CD4-positive, alpha-beta T cell (primary cell): ENCODE measurements around the gene STAMBPL1. TPM values are rescaled to one million over a fixed set of nuclear protein-coding genes. Genes with fewer than 3 reads are reported as not detected.

Experiments
- ATAC-seq: fragments of 200-7000 bp; cut with Tn5 transposase; one replicate; pipeline ENCODE4 v1.10.0; 2022; ENCODE audit warnings: mild to moderate bottlenecking; ENCODE audit not compliant: poor library complexity
- CTCF ChIA-PET: fragments of 350-600 bp; sonication (Branson Sonifier 250); formaldehyde crosslinking; loops from one replicate; lab custom pipeline; 2021; ENCODE audit warnings: antibody characterized with exemption, inconsistent platforms; lab: Charles Lee
- POLR2A ChIA-PET: fragments of 350-600 bp; sonication (Branson Sonifier 250); formaldehyde crosslinking; loops from one replicate; lab custom pipeline; 2021; ENCODE audit warnings: antibody characterized with exemption, inconsistent platforms; lab: Charles Lee
- DNase-seq, 14 experiments: peaks; one replicate each; pipeline ENCODE4 v3.0.0-alpha.2; 2013 to 2020; ENCODE audit warnings: mixed read lengths in 2 of 14
- H3K27ac ChIP-seq, 2 donors: one replicate each; pipeline versions ENCODE4 v1.5.1 to v1.7.0; 2013; ENCODE audit warnings: low read length in 2 of 2, low read depth in 1 of 2, mild to moderate bottlenecking in 1 of 2
- H3K27me3 ChIP-seq, 2 experiments: 1 replicate in 1 of 2; 2 replicates in 1 of 2; pipeline versions ENCODE4 v1.6.1 to v1.7.0; 2013; ENCODE audit warnings: low read length in 2 of 2, control low read depth in 1 of 2, mild to moderate bottlenecking in 1 of 2, moderate library complexity in 1 of 2; ENCODE audit not compliant: insufficient read depth in 2 of 2, control insufficient read depth in 1 of 2
- H3K36me3 ChIP-seq: one replicate; pipeline ENCODE4 v1.6.1; 2013; ENCODE audit warnings: low read length, control low read depth; ENCODE audit not compliant: insufficient read depth
- H3K4me1 ChIP-seq: one replicate; pipeline ENCODE4 v1.6.1; 2013; ENCODE audit warnings: low read length, control low read depth; ENCODE audit not compliant: insufficient read depth
- H3K4me3 ChIP-seq: one replicate; pipeline ENCODE4 v1.5.1; 2013; ENCODE audit warnings: mild to moderate bottlenecking, low read length, moderate library complexity
- H3K9me3 ChIP-seq, 2 experiments: 1 replicate in 1 of 2; 2 replicates in 1 of 2; pipeline versions ENCODE4 v1.6.1 to v1.7.0; 2013; ENCODE audit warnings: low read length in 2 of 2, mild to moderate bottlenecking in 2 of 2, control low read depth in 1 of 2, moderate library complexity in 1 of 2; ENCODE audit not compliant: control insufficient read depth in 1 of 2, insufficient read depth in 1 of 2
- H3K27ac Mint-ChIP-seq: one replicate; pipeline ENCODE4 v1.8.0; 2020; ENCODE audit warnings: mixed read lengths
- H3K27me3 Mint-ChIP-seq: one replicate; pipeline ENCODE4 v1.8.0; 2021; ENCODE audit warnings: mixed read lengths
- H3K36me3 Mint-ChIP-seq: one replicate; pipeline ENCODE4 v1.8.0; 2021; ENCODE audit warnings: low read depth, mixed read lengths
- H3K4me1 Mint-ChIP-seq: one replicate; pipeline ENCODE4 v1.8.0; 2021; ENCODE audit warnings: low read depth, mixed read lengths
- H3K4me3 Mint-ChIP-seq: one replicate; pipeline ENCODE4 v1.8.0; 2020; ENCODE audit warnings: mild to moderate bottlenecking, mixed read lengths
- H3K9me3 Mint-ChIP-seq: one replicate; pipeline ENCODE4 v1.8.0; 2020; ENCODE audit warnings: mixed read lengths
- intact Hi-C, 2 experiments: fragments of 100-400 bp; cut with DNase I in 1 of 2; cut with micrococcal nuclease in 1 of 2; formaldehyde crosslinking; loops; one replicate each; pipeline versions ENCODE4 v1.15.1 to v1.9.0; 2023 to 2025; cut with DNase I, micrococcal nuclease
- total RNA-seq, 174 experiments: library from RNA in 2 of 174; stranded (reverse) in 2 of 174; gene quantifications; one replicate each; pipeline ENCODE4 v1.2.3 and lab custom pipeline; 2021 to 2026
- TF ChIP-seq, protein P1 (sequence below): fragments of 200-600 bp; IDR thresholded peaks from one replicate; pipeline ENCODE4 v1.8.0; 2022; ENCODE audit warnings: antibody characterized with exemption, mild to moderate bottlenecking

STAMBPL1 gene
- total RNA-seq, 2 experiments from 2014 or later: 23.7 to 26.7 TPM

DNA sequence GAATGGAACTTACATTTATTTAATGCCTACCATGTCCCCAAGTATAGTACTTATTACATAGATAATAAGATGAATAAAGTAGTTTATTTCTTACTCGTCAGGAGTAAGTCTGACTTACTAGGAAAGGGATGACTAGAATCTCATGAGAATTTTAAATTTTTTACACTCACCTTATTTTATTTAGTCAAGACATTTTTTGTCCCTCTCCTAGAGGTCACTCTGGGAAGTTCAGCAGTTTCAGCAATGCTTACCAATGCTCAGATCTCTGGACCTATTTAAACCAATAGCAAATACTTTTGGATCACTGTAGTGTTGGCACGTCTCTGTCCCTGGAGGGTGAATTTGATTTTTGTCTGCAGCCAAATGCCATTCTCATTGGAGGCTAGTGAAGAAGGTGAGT, 83.3 kb downstream of the STAMBPL1 start:
- intact Hi-C loops: loop anchor here in 1 of 2 experiments (5.0 kb wide), 1 partner anchor 44 kb away; no protein-coding TSS in a partner anchor
- TF ChIP-seq, protein P1, sequence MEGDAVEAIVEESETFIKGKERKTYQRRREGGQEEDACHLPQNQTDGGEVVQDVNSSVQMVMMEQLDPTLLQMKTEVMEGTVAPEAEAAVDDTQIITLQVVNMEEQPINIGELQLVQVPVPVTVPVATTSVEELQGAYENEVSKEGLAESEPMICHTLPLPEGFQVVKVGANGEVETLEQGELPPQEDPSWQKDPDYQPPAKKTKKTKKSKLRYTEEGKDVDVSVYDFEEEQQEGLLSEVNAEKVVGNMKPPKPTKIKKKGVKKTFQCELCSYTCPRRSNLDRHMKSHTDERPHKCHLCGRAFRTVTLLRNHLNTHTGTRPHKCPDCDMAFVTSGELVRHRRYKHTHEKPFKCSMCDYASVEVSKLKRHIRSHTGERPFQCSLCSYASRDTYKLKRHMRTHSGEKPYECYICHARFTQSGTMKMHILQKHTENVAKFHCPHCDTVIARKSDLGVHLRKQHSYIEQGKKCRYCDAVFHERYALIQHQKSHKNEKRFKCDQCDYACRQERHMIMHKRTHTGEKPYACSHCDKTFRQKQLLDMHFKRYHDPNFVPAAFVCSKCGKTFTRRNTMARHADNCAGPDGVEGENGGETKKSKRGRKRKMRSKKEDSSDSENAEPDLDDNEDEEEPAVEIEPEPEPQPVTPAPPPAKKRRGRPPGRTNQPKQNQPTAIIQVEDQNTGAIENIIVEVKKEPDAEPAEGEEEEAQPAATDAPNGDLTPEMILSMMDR: no peak
- Mint-ChIP-seq H3K9me3 (no peaks in the 10 kb centered on the region), H3K4me1 (peaks cover 32% of the 10 kb centered on the region), H3K27ac (no peak overlapping the region), H3K4me3 (no peak overlapping the region), H3K36me3 (no peaks in the 10 kb centered on the region), H3K27me3 (no peaks in the 10 kb centered on the region)
- H3K9me3 ChIP-seq: no peaks in the 10 kb centered on the region
- H3K36me3 ChIP-seq: no peaks in the 10 kb centered on the region
- DNase-seq (no peak), ATAC-seq (no peak)
- no peak overlapping the region for H3K27ac ChIP-seq
- peaks cover 7% of the 10 kb centered on the region for H3K4me1 ChIP-seq
- no peaks in the 10 kb centered on the region for H3K27me3 ChIP-seq
- ChIA-PET POLR2A (no interaction called here), CTCF (interaction anchor here (1.9 kb wide), 1 partner anchor 10 kb away, joined by 4 read pairs; no protein-coding TSS in a partner anchor)
- no peak overlapping the region for H3K4me3 ChIP-seq

DNA sequence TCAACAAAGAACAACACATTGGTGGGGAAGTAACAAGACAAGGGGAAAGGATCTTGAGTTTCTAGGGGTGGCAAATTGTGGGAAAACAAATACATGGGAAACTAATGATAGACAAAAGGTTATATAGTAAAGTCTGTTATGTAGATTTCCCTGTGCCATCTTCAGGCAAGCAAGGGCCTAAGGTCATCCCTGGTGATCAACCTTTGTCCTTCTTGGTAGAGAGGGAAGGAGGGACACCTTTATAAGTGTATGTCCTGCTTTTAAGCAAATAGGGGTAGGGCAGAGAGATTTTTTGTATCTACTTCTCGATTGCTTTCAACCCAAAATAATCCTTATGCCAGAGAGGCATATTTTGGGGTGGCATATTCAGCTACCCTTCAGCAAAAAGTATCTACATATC, 84.3 kb downstream of the STAMBPL1 start:
- CTCF ChIA-PET: interaction anchor here (1.2 kb wide), 1 partner anchor 30 kb away, joined by 4 read pairs; no protein-coding TSS in a partner anchor
- intact Hi-C loops: loop anchor here in 1 of 2 experiments (5.0 kb wide), 1 partner anchor 43 kb away; no protein-coding TSS in a partner anchor
- H3K9me3 Mint-ChIP-seq: no peaks in the 10 kb centered on the region
- Histone ChIP-seq H3K27ac (no peak overlapping the region), H3K36me3 (no peaks in the 10 kb centered on the region), H3K9me3 (no peaks in the 10 kb centered on the region), H3K27me3 (no peaks in the 10 kb centered on the region), H3K4me3 (no peak overlapping the region), H3K4me1 (peaks cover 7% of the 10 kb centered on the region)
- POLR2A ChIA-PET: interaction anchor here (0.8 kb wide), 1 partner anchor 11 kb away, joined by 3 read pairs; no protein-coding TSS in a partner anchor
- no peak overlapping the region for H3K4me3 Mint-ChIP-seq
- no peaks in the 10 kb centered on the region for H3K27me3 Mint-ChIP-seq
- TF ChIP-seq, protein P1: no peak
- peaks cover 32% of the 10 kb centered on the region for H3K4me1 Mint-ChIP-seq
- ATAC-seq: no peak
- no peak for DNase-seq
- no peak overlapping the region for H3K27ac Mint-ChIP-seq
- H3K36me3 Mint-ChIP-seq: no peaks in the 10 kb centered on the region

DNA sequence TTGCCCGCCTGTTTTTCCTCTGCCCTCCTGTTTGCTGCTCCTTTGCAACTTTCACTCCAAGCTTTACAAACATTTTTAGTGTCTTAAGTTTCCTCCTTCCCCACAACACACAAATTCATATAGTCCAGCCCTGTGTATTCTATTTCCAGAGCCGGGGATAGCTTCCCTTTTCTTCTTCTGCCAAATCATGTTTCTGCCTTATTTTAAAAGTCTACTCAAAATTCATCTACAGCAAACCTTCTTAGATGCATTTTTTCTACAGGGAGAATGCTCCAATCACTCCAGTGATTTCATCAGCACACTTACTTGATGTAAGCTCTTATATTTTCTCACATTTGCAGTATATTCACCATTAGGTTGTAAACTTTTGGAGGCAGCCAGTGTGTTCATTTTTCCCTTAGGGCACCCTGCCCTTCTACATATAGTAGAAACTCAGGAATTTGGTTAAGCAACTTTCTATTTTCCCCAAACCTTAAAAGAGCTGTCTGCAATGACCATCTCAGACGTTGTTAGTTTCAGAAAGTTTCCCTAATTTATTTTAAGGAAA, 84.9 kb downstream of the STAMBPL1 start:
- Histone ChIP-seq H3K4me3 (no peak overlapping the region), H3K9me3 (no peaks in the 10 kb centered on the region), H3K4me1 (peaks cover 7% of the 10 kb centered on the region), H3K36me3 (no peaks in the 10 kb centered on the region), H3K27ac (no peak overlapping the region), H3K27me3 (no peaks in the 10 kb centered on the region)
- DNase-seq (no peak), ATAC-seq (no peak)
- Mint-ChIP-seq H3K9me3 (no peaks in the 10 kb centered on the region), H3K4me3 (no peak overlapping the region), H3K4me1 (peaks cover 32% of the 10 kb centered on the region), H3K36me3 (no peaks in the 10 kb centered on the region), H3K27me3 (no peaks in the 10 kb centered on the region), H3K27ac (no peak overlapping the region)
- TF ChIP-seq, protein P1: no peak
- CTCF ChIA-PET: interaction anchor here (1.2 kb wide), 1 partner anchor 30 kb away, joined by 4 read pairs; no protein-coding TSS in a partner anchor
- intact Hi-C loops: loop anchor here in 1 of 2 experiments (5.0 kb wide), 1 partner anchor 42 kb away; no protein-coding TSS in a partner anchor
- POLR2A ChIA-PET: interaction anchor here (0.8 kb wide), 1 partner anchor 10 kb away, joined by 3 read pairs; no protein-coding TSS in a partner anchor
